K562 (cell line): ENCODE results near the gene ZNF302. TPM values are rescaled to one million over a fixed set of nuclear protein-coding genes. Genes with fewer than 3 reads are reported as not detected.
A peak's percentile ranks its signal among the peaks of the same experiment; 100 is the strongest.

Source experiments
- ARID2 ChIP-seq: fragments of 450-650 bp; IDR thresholded peaks from 2 replicates; pipeline ENCODE4 v1.6.1; 2017; ENCODE audit warnings: antibody characterized with exemption, mild to moderate bottlenecking
- BCL6 ChIP-seq: fragments of 250-450 bp; sonication (Bioruptor Pico); IDR thresholded peaks from 2 replicates; pipeline ENCODE4 v1.4.0; 2020
- BRD9 ChIP-seq: fragments of 450-650 bp; IDR thresholded peaks from 2 replicates; pipeline ENCODE4 v1.6.1; 2018; ENCODE audit warnings: low read depth; ENCODE audit not compliant: partially characterized antibody
- BRF1 ChIP-seq: IDR thresholded peaks from 3 replicates; pipeline ENCODE4 v1.6.1; 2011; ENCODE audit warnings: borderline replicate concordance, mild to moderate bottlenecking; ENCODE audit not compliant: insufficient read length; ENCODE audit errors: extremely low read depth
- CHD1 ChIP-seq: fragments of 200-600 bp; sonication (generic); IDR thresholded peaks from one replicate; pipeline ENCODE4 v1.6.1; 2012; ENCODE audit warnings: mild to moderate bottlenecking, moderate library complexity, low read length, inconsistent platforms
- CREBBP ChIP-seq: IDR thresholded peaks from one replicate; pipeline ENCODE4 v1.6.1; 2012; ENCODE audit warnings: low read depth, mild to moderate bottlenecking, control low read depth, inconsistent platforms, low read length
- FOXK2 ChIP-seq, 2 experiments: fragments of 450-650 bp; IDR thresholded peaks in 1 of 2; conservative IDR thresholded peaks in 1 of 2; 2 replicates each; pipeline ENCODE4 v1.6.1; 2016; ENCODE audit warnings: low read depth in 2 of 2, mild to moderate bottlenecking in 1 of 2
- GATAD2A ChIP-seq: fragments of 450-650 bp; IDR thresholded peaks from 2 replicates; pipeline ENCODE4 v1.6.1; 2017
- MYNN ChIP-seq, 2 experiments: sonication (generic); formaldehyde crosslinking in 1 of 2; IDR thresholded peaks; 2 replicates each; pipeline versions ENCODE4 v1.5.0 to v1.6.1; 2016 to 2020; ENCODE audit warnings: antibody characterized with exemption in 1 of 2, missing genetic modification reagents in 1 of 2
- NFE2 ChIP-seq: IDR thresholded peaks from 2 replicates; pipeline ENCODE4 v1.6.1; 2014; ENCODE audit warnings: antibody characterized with exemption, low read depth
- NR2F6 ChIP-seq: fragments of 450-650 bp; formaldehyde crosslinking; IDR thresholded peaks from 2 replicates; pipeline ENCODE4 v1.4.0; 2020; ENCODE audit warnings: mild to moderate bottlenecking
- PTRF ChIP-seq: fragments of 450-650 bp; IDR thresholded peaks from 2 replicates; pipeline ENCODE4 v1.6.1; 2016; ENCODE audit warnings: mild to moderate bottlenecking, missing genetic modification characterization, missing compliant biosample characterization
- RAD21 ChIP-seq, 2 experiments: fragments of 250-450 bp in 1 of 2; fragments of 450-650 bp in 1 of 2; sonication (Bioruptor Pico) in 1 of 2; formaldehyde crosslinking in 1 of 2; IDR thresholded peaks in 1 of 2; conservative IDR thresholded peaks in 1 of 2; 2 replicates each; pipeline versions ENCODE4 v1.4.0 to v1.8.0; 2020 to 2022; ENCODE audit warnings: mild to moderate bottlenecking in 2 of 2, moderate library complexity in 1 of 2
- SAFB ChIP-seq: fragments of 200-400 bp; formaldehyde crosslinking; IDR thresholded peaks from 2 replicates; pipeline ENCODE4 v1.6.1; 2017; ENCODE audit warnings: low read depth, low read length, borderline replicate concordance
- SAFB2 ChIP-seq: fragments of 200-400 bp; formaldehyde crosslinking; IDR thresholded peaks from 2 replicates; pipeline ENCODE4 v1.6.1; 2018; ENCODE audit warnings: borderline replicate concordance, low read length, low read depth, moderate library complexity; ENCODE audit not compliant: severe bottlenecking
- SMARCB1 ChIP-seq: IDR thresholded peaks from 2 replicates; pipeline ENCODE4 v1.6.1; 2011; ENCODE audit warnings: improper control_type of control experiment, low read depth; ENCODE audit not compliant: insufficient read length
- TEAD4 ChIP-seq, 2 experiments: sonication (generic) in 1 of 2; formaldehyde crosslinking in 1 of 2; IDR thresholded peaks; 2 replicates each; pipeline versions ENCODE4 v1.6.1 to v1.8.0; 2012 to 2022; ENCODE audit warnings: borderline replicate concordance in 1 of 2, inconsistent platforms in 1 of 2, low read length in 1 of 2, mild to moderate bottlenecking in 1 of 2, missing genetic modification reagents in 1 of 2
- ZFP30 ChIP-seq: fragments of 250-450 bp; sonication (Bioruptor Pico); IDR thresholded peaks from 2 replicates; pipeline ENCODE4 v1.8.0; 2022; ENCODE audit warnings: moderate library complexity, mild to moderate bottlenecking, inconsistent platforms, borderline replicate concordance
- ZNF134 ChIP-seq: fragments of 250-450 bp; sonication (Bioruptor Pico); conservative IDR thresholded peaks from 2 replicates; pipeline ENCODE4 v1.4.0; 2020
- ZNF165 ChIP-seq: fragments of 250-450 bp; sonication (Bioruptor Pico); IDR thresholded peaks from 2 replicates; pipeline ENCODE4 v1.4.0; 2020; ENCODE audit warnings: borderline replicate concordance
- polyA plus RNA-seq, 8 experiments: library from polyadenylated mRNA; depleted of rRNA in 4 of 8; stranded (reverse) in 5 of 8; unstranded in 3 of 8; fragments of >200 nt; fragmentation: Nextera tagmentation in 2 of 8; fragmentation: Illumina TruSeq in 1 of 8; extraction: Ambion mirVana in 2 of 8; extraction: Trizol in 1 of 8; gene quantifications; 2 replicates each; pipeline versions ENCODE4 v1.2.1 to v1.2.3, GENCODE V29; 2011 to 2014; ENCODE audit warnings: inconsistent platforms in 1 of 8, missing spikeins in 1 of 8
- total RNA-seq, 7 experiments: library from RNA; depleted of rRNA in 6 of 7; stranded (reverse); fragments of >200 nt in 6 of 7; fragmentation: Illumina TruSeq in 2 of 7; extraction: Trizol in 2 of 7; gene quantifications; 2 replicates each; pipeline versions ENCODE4 v1.2.1 to v1.2.3, GENCODE V29; 2011 to 2021; ENCODE audit warnings: low replicate concordance in 1 of 7
- TF ChIP-seq, protein P1 (sequence below), 3 experiments: IDR thresholded peaks in 2 of 3; conservative IDR thresholded peaks in 1 of 3; 2 replicates each; pipeline ENCODE4 v1.5.1; 2011 to 2012; ENCODE audit warnings: low read length in 3 of 3, mild to moderate bottlenecking in 3 of 3, control low read depth in 2 of 3, improper control_type of control experiment in 1 of 3, inconsistent platforms in 1 of 3, low read depth in 1 of 3, mixed read lengths in 1 of 3, moderate library complexity in 1 of 3; ENCODE audit not compliant: insufficient read depth in 2 of 3
- TF ChIP-seq, protein P2 (sequence below), 2 experiments: fragments of 250-450 bp in 1 of 2; fragments of 450-650 bp in 1 of 2; sonication (Bioruptor Pico) in 1 of 2; IDR thresholded peaks; 2 replicates each; pipeline versions ENCODE4 v1.6.1 to v1.8.0; 2016 to 2021; ENCODE audit warnings: mild to moderate bottlenecking in 2 of 2, moderate library complexity in 2 of 2, missing compliant biosample characterization in 1 of 2, missing genetic modification characterization in 1 of 2

The ZNF302 gene
- total and polyA plus RNA-seq, 9 of the 15 experiments (the other 6 are each of a cell fraction or from before 2014, with no cell fraction given), result 0.08 to 1.0 (median 0.27) TPM; not detected in 1

GRCh38 chr19:34712395-34713261, 35.1 kb downstream of the ZNF302 start (continued):
- TF ChIP-seq, protein P1, sequence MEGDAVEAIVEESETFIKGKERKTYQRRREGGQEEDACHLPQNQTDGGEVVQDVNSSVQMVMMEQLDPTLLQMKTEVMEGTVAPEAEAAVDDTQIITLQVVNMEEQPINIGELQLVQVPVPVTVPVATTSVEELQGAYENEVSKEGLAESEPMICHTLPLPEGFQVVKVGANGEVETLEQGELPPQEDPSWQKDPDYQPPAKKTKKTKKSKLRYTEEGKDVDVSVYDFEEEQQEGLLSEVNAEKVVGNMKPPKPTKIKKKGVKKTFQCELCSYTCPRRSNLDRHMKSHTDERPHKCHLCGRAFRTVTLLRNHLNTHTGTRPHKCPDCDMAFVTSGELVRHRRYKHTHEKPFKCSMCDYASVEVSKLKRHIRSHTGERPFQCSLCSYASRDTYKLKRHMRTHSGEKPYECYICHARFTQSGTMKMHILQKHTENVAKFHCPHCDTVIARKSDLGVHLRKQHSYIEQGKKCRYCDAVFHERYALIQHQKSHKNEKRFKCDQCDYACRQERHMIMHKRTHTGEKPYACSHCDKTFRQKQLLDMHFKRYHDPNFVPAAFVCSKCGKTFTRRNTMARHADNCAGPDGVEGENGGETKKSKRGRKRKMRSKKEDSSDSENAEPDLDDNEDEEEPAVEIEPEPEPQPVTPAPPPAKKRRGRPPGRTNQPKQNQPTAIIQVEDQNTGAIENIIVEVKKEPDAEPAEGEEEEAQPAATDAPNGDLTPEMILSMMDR (IDR thresholded peaks at IDR 0.05 in 2 of 3, conservative IDR thresholded peaks at IDR 0.05 in 1 of 3; ENCODE audit: insufficient read depth in 2 of 3, low read depth in 1 of 3, low read length in 3 of 3), result peak; percentile 71 to 91 (median 83)
- TF ChIP-seq RAD21 (CRISPR knock-in tag; conservative IDR thresholded peaks at IDR 0.05 in 1 of 2, IDR thresholded peaks at IDR 0.05 in 1 of 2), result peak; percentile 73 to 89
- no peak for TF ChIP-seq CREBBP
- TF ChIP-seq NR2F6 (CRISPR knock-in tag), result no peak
- TF ChIP-seq BRF1, result no peak
- no peak for TF ChIP-seq PTRF (tag)
- no peak for TF ChIP-seq NFE2
- TF ChIP-seq CHD1, result no peak
- no peak for TF ChIP-seq SAFB2
- TF ChIP-seq FOXK2 (conservative IDR thresholded peaks at IDR 0.05 in 1 of 2, IDR thresholded peaks at IDR 0.05 in 1 of 2; ENCODE audit: low read depth in 2 of 2), result peak; percentile 20 to 41; a peak in 1 of 4 replicates
- TF ChIP-seq BRD9, result no peak
- TF ChIP-seq ARID2, result 0 out of 2 replicates have a peak, but pooled peaks have one; percentile 7
- TF ChIP-seq, protein P2, sequence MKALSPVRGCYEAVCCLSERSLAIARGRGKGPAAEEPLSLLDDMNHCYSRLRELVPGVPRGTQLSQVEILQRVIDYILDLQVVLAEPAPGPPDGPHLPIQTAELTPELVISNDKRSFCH (CRISPR knock-in tag; IDR thresholded peaks at IDR 0.05), result no peak
- TF ChIP-seq, protein P2 (tag; IDR thresholded peaks at IDR 0.05), result no peak
- no peak for TF ChIP-seq MYNN (IDR thresholded peaks at IDR 0.05)
- no peak for TF ChIP-seq MYNN (CRISPR knock-in tag; IDR thresholded peaks at IDR 0.05)
- no peak for TF ChIP-seq BCL6 (CRISPR knock-in tag)
- no peak for TF ChIP-seq ZFP30 (CRISPR knock-in tag)
- no peak for TF ChIP-seq ZNF165
- TF ChIP-seq TEAD4 (IDR thresholded peaks at IDR 0.05; ENCODE audit: low read length), result no peak
- no peak for TF ChIP-seq TEAD4 (CRISPR knock-in tag; IDR thresholded peaks at IDR 0.05; ENCODE audit: borderline replicate concordance)
- no peak for TF ChIP-seq GATAD2A
- TF ChIP-seq SAFB, result no peak
- no peak for TF ChIP-seq SMARCB1
- TF ChIP-seq ZNF134 (CRISPR knock-in tag), result no peak
